Measurements from ENCODE around the gene PSMC1.

DNA sequence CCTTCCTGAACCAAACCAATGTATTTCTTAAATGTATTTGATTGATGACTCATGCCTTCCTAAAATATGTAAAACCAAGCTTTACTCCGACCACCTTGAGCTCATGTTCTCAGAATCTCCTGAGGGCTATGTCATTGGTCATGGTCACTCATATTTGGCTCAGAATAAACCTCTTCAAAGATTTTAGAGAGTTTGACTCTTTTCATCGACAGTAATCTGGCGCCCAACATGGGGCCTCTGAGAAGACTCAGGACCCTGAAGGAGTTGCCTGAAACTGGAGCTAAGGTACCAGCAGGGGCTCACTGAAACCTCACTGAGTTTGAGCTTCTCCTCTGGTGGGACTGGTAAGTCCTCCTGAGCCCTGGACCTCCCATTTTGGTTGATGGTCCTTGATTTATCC, 17.2 kb upstream of the PSMC1 start:
- TF ChIP-seq, protein P1, sequence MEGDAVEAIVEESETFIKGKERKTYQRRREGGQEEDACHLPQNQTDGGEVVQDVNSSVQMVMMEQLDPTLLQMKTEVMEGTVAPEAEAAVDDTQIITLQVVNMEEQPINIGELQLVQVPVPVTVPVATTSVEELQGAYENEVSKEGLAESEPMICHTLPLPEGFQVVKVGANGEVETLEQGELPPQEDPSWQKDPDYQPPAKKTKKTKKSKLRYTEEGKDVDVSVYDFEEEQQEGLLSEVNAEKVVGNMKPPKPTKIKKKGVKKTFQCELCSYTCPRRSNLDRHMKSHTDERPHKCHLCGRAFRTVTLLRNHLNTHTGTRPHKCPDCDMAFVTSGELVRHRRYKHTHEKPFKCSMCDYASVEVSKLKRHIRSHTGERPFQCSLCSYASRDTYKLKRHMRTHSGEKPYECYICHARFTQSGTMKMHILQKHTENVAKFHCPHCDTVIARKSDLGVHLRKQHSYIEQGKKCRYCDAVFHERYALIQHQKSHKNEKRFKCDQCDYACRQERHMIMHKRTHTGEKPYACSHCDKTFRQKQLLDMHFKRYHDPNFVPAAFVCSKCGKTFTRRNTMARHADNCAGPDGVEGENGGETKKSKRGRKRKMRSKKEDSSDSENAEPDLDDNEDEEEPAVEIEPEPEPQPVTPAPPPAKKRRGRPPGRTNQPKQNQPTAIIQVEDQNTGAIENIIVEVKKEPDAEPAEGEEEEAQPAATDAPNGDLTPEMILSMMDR (IDR thresholded peaks at IDR 0.05) = no peak
- TF ChIP-seq POLR2A (IDR thresholded peaks at IDR 0.05) = no peak

Measured in thyroid gland (tissue), 4 donors.